GM19452 (cell line): ENCODE data around the gene BRPF1.
"Not testable (repeated sequence)": the region's sequence is repeated elsewhere in the genome, so short reads cannot be mapped to it uniquely, and the experiment has no call there.

ENCODE experiments used
- ATAC-seq: cut with Tn5 transposase; IDR thresholded peaks from one replicate; pipeline ENCODE4 v1.9.1; 2021; ENCODE audit not compliant: unreplicated experiment

Gene BRPF1

DNA sequence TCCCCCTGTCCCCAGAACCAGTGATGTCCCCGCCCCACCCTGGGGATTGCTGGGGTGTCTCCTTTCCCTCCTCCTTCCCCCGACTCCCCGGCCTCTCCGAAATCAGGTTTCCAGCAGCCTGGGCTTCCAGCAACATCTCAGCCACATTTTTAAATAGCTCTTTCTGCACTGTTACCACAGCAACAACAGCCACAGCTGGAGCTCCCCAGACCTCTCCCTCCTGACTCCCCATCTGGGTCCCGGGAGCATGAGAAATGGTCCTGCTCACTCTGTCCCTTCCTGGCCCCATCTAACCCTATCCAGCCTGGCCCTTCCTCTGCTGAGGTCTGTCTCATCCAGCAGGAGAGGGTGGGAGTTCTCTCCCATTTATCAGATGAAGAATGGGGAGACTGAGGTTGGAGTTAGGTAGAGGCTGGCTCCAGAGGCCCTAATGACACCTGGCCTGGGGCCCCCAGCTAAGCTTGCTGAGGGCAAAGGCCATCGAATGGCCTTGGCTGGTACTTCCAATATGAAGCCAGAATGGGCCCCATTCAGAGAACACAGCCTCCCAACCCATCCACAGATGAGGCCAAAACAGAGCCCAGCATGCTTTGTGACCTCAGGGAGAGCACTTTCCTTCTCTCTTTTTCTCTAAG is 36.7 kb downstream of the BRPF1 start:
- ATAC-seq, result no peak

GRCh38 chr3:9769012-9769411 is 37.5 kb downstream of the BRPF1 start:
- ATAC-seq, result no peak

DNA sequence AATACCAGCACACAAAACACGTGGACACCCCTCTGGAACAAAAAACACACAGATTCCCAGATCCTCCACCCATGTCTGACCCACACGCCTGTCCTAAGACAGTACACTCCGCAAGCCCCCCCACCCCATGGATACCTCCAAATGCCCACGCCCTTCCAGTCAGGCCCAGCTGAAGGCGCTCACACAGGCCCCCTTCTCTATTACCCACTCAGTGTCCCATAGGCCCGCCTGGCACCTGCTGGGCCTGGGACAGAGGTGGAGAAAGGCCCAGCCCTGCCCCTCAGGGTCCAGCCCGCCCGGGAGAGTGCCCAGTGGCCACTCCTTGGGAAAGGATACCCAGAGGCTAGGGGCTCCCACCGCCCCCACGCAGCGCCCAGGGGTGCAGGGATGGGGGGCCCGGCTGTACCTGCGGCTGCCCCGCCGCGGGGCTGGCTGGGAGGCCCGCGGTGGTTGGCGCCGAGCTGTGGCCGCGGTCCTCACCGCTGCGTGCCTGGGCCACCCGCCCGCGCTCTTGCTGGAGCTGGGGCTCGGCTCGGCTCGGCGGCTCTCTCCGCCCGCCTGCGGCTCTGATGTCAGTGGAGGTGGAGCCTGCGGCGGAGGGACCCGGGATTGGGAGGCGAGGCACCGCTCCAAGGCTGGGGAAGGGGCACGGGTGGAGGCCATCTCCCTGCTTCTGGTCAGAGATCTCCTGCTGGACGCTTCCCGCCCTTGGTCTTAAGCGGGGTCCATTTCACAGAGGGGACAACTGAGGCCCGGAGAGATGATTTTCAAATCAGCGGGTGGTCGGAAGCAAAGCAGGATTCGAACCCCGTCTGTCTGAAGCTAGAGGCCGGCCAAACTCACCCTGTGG is 38.1 kb downstream of the BRPF1 start, which contains the start of gene CAMK1:
Gene CAMK1 (minus strand): TSS at position 522 of the 850 bp plus-strand sequence. CDS start 2,198 bp downstream, outside the sequence.
- ATAC-seq, result peak; percentile 59

GRCh38 chr3:9770276-9770812 is 38.8 kb downstream of the BRPF1 start:
- no peak for ATAC-seq

DNA sequence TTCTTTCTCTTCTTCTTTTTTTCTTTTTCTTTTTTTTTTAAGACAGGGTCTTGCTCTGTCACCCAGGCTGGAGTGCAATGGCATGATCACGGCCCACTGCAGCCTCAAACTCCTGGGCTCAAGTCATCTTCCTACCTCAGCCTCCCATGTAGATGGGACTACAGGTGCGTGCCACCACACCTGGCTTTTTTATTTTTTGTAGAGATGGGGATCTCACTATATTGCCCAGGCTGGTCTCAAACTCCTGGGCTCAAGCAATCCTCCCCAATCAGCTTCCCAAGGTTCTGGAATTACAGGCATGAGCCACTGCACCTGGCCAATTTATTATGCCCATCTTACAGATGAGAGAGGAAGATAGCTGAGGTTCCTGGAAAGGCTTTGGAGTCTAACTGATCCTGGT is 39.5 kb downstream of the BRPF1 start:
- not testable (repeated sequence) for ATAC-seq

DNA sequence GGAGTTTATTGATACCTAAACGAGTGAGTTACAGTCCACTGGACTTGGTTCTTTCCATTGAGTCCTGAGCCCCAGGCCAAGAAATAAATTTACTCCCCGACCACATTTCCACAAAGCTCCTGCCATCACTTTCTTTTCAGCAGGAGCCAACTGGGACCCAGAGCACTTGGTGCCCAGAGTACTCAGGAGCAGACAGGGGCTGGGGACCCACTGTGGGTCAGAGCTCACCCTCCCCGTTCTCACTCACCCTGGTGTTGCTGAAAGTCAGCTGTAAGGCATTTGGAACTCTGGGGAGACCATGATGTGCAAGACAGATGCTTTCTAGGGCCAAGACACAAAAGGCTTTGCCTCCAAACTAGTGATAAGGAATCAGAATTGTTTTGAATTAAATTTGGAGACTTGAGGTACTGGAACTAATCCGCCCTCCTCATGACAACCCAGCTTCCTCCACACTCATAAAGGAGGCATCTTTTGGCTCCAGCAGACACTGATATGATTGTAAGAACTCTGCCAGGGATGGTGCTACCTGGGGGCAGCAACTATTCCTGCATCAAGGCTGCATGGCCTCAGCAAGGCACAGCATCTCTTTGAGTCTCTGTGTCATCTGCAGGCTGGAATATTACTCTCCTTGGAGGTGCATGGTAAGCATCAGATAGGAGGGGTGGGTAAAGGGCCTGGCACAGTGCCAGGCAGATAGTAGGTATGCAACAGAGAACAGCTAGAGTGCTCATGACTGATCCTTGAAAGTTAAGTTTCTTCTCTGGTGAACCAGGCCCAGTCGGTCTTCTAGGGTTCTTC is 45.6 kb downstream of the BRPF1 start:
- ATAC-seq, result no peak

- ATAC-seq, result no peak
Measured at GRCh38 chr3:9777694-9778021, 46.1 kb downstream of the BRPF1 start.

- no peak for ATAC-seq
Measured at GRCh38 chr3:9778143-9779074, 46.9 kb downstream of the BRPF1 start.

DNA sequence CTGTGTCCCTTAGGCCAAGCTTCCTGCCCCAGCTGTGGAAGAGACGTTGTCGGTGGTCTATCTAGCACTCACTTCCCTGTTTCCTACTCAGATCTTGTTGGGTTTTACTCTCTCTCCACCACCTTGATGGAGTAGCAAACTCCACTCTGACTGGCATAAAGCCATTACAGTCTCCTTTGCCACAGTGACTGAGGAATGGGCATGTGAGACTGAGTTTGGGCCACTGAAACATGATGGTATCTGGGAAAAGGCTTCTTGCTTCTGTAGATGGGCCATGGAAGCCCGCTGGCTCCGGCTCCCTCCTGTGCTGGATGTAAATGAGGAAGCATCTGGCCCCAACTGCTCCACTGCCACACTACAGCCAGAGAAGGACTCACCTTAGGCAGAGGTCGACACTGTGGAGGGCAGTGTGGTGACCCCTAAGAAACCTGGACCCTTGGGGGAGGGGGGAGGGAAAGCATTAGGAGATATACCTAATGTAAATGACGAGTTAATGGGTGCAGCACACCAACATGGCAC is 47.6 kb downstream of the BRPF1 start:
- no peak for ATAC-seq

DNA sequence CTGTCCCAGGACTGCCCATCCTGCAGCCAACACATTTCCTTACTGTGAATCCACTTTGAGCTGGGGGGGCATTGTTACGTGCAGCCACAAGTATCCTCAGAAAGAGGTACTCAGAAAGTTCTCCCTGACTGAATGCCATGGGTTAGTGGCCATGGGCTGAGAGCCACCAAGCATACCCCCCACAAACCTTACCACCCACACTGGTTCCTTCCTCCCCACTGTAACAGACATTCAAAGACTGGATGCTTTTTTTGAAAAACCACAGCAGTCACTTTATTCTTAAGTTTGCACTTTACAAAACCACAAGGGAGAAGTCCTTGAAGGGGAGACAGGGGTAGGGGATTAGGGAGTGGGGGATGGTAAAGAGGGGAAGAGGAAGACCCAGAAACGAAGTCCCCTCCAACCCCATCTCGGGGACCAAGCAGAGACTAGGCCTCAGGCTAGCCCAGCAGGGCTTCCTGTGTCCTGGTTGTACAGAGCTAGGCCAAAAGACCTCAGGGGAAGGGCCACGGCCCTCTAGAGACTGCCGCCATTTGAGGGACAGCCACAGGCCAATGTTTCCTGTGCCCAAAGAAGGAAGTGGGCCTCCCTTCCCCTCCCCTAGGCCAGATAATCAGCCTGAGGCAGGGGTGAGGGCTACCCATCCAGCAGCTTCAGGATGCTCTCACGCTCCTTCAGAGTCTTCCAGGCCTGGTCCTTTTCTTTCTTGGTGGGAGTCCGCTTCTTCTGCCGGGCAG is 48.4 kb downstream of the BRPF1 start:
- peak; percentile 59 for ATAC-seq

DNA sequence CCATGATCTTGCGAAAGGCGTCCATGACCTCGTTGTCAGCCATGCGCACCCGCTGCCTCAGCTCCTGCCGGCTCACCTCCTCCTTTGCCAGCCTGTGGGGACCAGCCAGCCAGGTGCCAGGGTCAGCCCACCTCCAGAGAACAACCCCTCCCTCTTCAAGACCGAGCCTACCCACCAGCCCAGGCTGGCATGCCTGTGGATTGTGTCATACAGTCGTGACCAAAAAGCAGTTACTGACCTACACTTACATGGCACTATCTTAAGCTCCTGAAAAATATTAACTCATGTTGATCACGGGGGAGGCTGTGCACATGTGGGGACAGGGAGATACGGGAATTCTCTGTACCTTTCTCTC is 48.9 kb downstream of the BRPF1 start:
- ATAC-seq, result no peak

DNA sequence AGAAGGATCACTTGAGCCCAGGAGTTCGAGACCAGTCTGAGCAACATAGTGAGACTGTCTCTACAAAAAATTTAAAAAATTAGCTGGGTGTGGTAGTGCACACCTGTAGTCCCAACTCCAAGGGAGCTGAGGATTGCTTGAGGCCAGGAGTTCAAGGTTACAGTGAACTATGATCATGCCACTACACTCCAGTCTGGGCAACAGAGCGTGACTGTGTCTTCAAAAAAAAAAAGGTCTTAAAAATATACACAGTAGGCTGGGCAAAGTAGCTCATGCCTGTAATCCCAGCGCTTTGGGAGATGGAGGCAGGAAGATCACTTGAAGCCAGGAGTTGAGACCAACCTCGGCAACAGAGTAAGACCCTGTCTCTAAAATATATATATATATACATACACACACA is 49.4 kb downstream of the BRPF1 start:
- ATAC-seq, result no peak

- ATAC-seq, result no peak
Measured at GRCh38 chr3:9781551-9781950, 50.0 kb downstream of the BRPF1 start.

DNA sequence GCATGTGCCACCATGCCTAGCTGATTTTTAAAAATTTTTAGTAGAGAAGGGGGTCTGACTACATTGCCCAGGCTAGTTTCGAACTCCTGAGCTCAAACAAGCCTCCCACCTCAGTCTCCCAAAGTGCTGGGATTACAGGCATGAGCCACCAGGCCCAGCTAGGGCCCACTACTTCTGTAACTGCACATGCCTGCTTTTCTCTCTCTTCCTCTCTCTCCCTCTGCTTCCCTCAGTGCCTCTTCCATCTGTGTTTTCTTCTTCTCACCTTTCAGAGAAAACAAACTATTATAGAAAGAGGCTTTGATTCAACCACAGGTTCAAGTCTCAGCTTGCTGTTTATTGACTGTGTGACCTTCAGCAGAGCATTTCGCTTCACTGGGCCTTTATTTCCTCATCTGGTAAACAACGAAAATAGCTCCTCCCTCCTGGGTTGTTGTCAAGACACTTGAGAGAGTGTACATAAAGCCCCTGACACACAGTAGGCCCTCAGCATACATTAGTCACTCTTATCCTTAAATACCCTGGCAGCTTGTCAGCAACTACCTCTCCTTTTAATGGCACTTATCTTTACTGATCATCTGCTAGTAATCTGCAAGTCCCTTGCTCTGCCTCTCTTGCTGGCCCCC is 50.6 kb downstream of the BRPF1 start:
- ATAC-seq, result no peak

GRCh38 chr3:9782770-9783169 is 51.2 kb downstream of the BRPF1 start:
- ATAC-seq, result no peak

DNA sequence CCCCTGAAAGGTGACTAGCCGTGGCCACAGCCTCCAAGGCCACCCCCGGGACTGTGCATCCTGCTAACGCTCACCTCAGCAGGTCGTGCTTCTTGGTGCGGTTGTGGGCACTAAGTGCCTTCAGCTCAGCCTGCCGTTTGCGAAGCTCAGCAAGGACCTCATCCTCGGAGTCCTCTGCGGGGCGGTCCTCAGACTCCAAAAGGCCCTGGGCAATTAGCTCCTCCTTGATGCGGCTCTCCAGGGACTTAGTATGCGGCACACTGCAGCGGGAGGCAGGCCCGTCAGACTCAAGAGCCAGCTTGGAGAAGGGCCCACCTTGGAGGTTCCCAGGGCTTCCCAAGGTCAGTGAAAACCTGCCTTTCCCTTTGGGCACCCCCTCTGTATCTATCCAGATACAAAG is 52.4 kb downstream of the BRPF1 start:
- no peak for ATAC-seq

GRCh38 chr3:9784965-9785364 is 53.4 kb downstream of the BRPF1 start:
- no peak for ATAC-seq

DNA sequence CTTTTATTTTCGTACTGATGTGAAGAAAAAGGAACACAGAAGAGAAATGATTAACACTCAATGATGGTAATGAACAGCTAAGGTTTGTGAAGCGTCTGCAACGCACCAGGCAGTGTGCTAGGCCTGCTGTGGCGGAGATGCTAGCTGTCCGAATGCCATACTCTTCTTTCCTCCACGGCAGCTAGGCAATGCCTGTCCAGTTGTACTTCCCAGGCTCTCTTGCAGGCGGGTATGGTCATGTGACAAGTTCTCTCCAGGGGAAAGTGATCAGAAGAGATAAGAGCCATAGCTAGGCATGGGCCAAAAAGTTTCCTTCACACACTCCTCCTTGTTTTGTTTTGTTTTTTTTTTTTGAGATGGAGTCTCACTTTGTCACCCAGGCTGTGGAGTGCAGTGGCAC is 54.1 kb downstream of the BRPF1 start:
- ATAC-seq, result no peak

DNA sequence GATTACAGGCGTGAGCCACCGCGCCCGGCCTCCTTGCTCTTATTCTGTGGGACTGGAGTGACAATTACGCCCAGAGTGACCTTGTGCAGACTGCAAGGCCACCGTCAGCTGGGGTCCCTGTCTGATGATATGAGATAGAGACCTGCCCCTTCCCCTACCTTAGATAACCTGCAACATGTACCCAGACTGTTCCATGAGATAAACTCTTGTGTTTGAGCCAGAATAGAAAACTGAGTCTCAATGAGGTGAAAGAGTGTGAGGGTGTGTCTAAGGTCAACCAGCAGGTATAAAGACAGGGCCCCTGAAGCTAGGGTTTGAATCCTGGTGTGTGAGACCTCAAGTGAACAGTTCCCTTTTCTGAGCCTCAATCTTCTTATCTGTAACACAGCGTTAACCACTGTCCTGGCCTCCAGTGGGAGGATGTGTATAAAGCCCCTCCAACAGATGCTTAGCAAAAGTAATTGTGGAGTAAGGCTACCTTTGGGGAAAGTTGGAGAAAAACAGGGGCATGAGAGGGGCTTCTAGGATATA is 54.7 kb downstream of the BRPF1 start:
- no peak for ATAC-seq
